Adrenal gland (tissue), 5 donors: ENCODE measurements around the gene CHD1.

Source experiments
- POLR2A ChIP-seq, 2 donors: fragments of 450-650 bp; IDR thresholded peaks; one replicate each; pipeline ENCODE4 v1.6.1; 2017; ENCODE audit warnings: antibody characterized with exemption in 2 of 2, mild to moderate bottlenecking in 2 of 2, moderate library complexity in 1 of 2
- TF ChIP-seq, protein P1 (sequence below), 6 experiments: fragments of 450-650 bp in 4 of 6; fragments of 200-600 bp in 2 of 6; sonication (generic) in 1 of 6; IDR thresholded peaks; 1 replicate in 5 of 6; 2 replicates in 1 of 6; pipeline versions ENCODE4 v1.5.1 to v1.8.0; 2016 to 2021; ENCODE audit warnings: antibody characterized with exemption in 6 of 6, mild to moderate bottlenecking in 2 of 6, moderate library complexity in 1 of 6
- donor health status: DM: no; HTN: no; CAD: no.

DNA sequence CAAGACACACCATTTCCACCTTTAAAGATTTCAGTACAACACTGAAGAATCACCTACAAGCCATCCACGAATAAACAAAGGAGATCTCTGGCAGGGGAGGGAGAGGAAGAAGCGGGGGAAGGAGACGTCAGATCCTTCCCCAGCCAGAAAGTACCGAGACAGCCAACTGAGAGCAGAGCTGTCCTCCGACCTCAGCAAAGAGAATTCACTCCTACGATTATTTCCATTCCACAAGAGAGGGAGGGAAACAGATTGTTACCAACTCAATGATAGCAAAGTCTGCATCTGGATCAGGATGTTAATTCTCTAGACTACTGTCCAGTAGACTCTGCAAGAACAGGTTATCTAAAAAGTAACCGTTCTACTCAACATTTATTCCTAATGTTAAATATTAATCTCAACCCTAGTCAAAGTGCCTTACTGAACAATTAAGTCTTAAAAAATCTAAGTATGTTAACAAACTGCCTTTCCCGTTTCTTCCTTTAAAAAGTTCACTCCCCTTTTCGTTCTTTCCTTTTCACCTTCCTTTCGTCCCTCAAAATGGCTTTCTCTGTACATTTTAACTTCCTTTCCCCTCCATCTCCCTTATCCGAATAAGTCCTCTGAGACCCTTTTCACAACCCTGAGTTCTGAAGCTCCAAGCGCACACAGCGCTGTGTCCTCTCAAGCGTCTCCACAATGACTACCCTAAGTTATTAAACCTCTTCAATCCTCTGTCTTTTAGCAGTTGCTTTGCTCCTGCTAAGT lies 1.4 kb downstream of the CHD1 start:
- TF ChIP-seq, protein P1, sequence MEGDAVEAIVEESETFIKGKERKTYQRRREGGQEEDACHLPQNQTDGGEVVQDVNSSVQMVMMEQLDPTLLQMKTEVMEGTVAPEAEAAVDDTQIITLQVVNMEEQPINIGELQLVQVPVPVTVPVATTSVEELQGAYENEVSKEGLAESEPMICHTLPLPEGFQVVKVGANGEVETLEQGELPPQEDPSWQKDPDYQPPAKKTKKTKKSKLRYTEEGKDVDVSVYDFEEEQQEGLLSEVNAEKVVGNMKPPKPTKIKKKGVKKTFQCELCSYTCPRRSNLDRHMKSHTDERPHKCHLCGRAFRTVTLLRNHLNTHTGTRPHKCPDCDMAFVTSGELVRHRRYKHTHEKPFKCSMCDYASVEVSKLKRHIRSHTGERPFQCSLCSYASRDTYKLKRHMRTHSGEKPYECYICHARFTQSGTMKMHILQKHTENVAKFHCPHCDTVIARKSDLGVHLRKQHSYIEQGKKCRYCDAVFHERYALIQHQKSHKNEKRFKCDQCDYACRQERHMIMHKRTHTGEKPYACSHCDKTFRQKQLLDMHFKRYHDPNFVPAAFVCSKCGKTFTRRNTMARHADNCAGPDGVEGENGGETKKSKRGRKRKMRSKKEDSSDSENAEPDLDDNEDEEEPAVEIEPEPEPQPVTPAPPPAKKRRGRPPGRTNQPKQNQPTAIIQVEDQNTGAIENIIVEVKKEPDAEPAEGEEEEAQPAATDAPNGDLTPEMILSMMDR (IDR thresholded peaks at IDR 0.05) = no peak
- peak; percentile 55 to 82 for TF ChIP-seq POLR2A (IDR thresholded peaks at IDR 0.05)
